GM12891 (cell line): ENCODE data around the gene SNX4.

Source experiments
- DNase-seq: peaks from one replicate; pipeline ENCODE4 v3.0.0; 2011; ENCODE audit warnings: low spot score; ENCODE audit not compliant: insufficient read length
- FAIRE-seq: peaks from 2 replicates; lab custom pipeline; 2011; peaks lifted over from hg19 to GRCh38; lab: Jason Lieb, UNC
- PAX5 ChIP-seq: IDR thresholded peaks from 2 replicates; pipeline ENCODE4 v1.6.1; 2011; ENCODE audit warnings: low read length, moderate library complexity, mild to moderate bottlenecking; ENCODE audit not compliant: insufficient read depth, severe bottlenecking
- POLR2A ChIP-seq: IDR thresholded peaks from 2 replicates; pipeline ENCODE4 v1.6.1; 2011; ENCODE audit warnings: low read depth, low read length, control low read depth
- POLR2AphosphoS5 ChIP-seq: IDR thresholded peaks from 2 replicates; pipeline ENCODE4 v1.6.1; 2011; ENCODE audit warnings: low read depth, low read length, control low read depth
- POU2F2 ChIP-seq: IDR thresholded peaks from 2 replicates; pipeline ENCODE4 v1.6.1; 2011; ENCODE audit warnings: low read depth, mild to moderate bottlenecking, control low read depth, low read length, moderate library complexity
- SPI1 ChIP-seq: IDR thresholded peaks from 2 replicates; pipeline ENCODE4 v1.6.1; 2011; ENCODE audit warnings: low read depth, low read length, control low read depth
- TAF1 ChIP-seq: IDR thresholded peaks from 2 replicates; pipeline ENCODE4 v1.6.1; 2011; ENCODE audit warnings: low read depth, low read length, control low read depth

The SNX4 gene

DNA sequence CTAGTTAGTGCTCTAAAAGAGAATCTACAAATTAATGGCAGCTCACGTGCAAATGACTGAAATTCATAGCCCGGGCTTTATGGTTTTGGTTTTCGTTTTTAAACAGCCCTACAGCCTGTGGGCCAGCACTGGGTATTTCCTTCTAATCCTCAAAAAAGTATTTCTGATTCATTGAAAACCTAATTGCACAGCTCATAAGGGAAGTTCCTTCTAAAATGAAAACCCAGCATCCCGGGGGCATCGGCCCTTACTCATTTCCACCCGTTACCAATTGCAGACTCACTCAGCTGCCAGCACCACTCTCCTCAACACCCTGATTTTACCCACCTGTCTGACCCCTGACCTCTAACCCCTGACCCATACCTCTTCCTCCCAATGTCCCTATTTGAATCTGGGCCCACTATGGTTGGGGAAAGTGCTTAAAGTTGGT is 85.4 kb downstream of the SNX4 start:
- FAIRE-seq = no peak
- DNase-seq = no peak
- TF ChIP-seq PAX5 (no peak), SPI1 (no peak), TAF1 (no peak), POU2F2 (no peak), POLR2AphosphoS5 (no peak), POLR2A (no peak)

GRCh38 chr3:125433611-125434041 is 86.4 kb downstream of the SNX4 start:
- TF ChIP-seq SPI1 (no peak), PAX5 (no peak), POLR2AphosphoS5 (no peak), POLR2A (no peak), TAF1 (no peak), POU2F2 (no peak)
- DNase-seq (no peak), FAIRE-seq (no peak)

GRCh38 chr3:125433091-125433534 is 86.9 kb downstream of the SNX4 start:
- FAIRE-seq = no peak
- TF ChIP-seq PAX5 = no peak
- TF ChIP-seq TAF1 = no peak
- no peak for TF ChIP-seq SPI1
- DNase-seq = no peak

DNA sequence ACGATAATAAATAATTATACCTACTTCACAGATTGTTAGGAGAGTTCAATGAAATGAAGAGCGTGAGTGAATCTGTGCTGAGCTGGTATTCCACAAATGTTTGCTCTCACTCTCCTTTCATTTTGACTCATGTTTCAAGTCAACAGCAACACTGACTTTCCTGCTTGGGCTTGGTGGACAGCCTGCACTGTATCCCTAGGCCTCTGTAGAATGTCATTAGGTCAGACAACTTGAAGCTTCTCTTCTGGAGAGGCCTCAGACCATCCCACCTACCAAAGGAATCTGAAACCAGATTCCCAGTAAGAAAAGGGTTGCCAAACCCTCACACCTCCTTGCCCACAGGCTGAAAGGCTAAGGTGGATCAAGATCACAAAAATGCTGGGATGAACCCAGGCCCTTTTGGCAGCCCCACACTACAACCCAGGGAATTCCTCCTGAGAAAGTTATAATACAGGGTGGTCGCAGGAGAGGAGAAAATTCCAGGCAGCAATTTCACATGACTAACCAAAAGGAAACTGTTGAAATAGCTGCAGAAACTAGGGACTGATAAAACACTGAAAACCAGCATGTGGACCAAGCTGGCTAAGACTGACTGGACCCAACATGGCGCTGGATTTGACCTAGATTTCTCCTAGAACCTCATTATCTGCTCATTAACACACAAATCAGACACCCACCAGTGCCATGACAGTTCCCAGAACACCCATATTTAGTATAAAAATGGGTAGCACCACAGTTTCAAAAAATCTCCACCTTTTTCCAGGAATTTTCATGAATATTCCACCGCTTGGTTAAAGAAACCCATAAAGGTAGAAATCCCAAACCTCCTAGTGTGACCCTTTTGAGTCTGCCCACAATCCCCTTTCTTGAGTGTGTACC is 87.9 kb downstream of the SNX4 start:
- TF ChIP-seq PAX5 (no peak), TAF1 (no peak), POLR2AphosphoS5 (no peak), SPI1 (no peak), POLR2A (no peak)
- FAIRE-seq (no peak), DNase-seq (no peak)

DNA sequence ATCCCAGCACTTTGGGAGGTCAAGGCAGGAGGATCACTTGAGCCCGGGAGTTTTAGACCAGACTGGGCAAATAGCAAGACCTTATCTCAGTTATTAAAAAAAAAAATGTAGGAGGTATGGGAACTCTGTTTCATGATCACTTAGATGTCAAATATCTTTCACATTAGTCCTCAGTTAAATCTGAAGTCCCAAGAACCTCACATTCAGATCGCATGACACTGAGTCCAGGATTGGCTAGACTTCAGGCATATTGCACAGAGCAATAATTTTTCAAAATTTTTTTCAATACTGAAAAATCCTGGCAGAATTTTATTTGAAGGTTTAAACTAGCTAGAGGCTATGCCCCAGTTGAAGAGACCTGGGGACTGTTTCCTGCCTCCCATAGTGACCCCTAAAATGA is 88.6 kb downstream of the SNX4 start:
- FAIRE-seq (no peak), DNase-seq (no peak)
- TF ChIP-seq POLR2A = no peak
- TF ChIP-seq SPI1 = no peak
- TF ChIP-seq TAF1 = no peak
- TF ChIP-seq PAX5 = no peak
- no peak for TF ChIP-seq POLR2AphosphoS5

DNA sequence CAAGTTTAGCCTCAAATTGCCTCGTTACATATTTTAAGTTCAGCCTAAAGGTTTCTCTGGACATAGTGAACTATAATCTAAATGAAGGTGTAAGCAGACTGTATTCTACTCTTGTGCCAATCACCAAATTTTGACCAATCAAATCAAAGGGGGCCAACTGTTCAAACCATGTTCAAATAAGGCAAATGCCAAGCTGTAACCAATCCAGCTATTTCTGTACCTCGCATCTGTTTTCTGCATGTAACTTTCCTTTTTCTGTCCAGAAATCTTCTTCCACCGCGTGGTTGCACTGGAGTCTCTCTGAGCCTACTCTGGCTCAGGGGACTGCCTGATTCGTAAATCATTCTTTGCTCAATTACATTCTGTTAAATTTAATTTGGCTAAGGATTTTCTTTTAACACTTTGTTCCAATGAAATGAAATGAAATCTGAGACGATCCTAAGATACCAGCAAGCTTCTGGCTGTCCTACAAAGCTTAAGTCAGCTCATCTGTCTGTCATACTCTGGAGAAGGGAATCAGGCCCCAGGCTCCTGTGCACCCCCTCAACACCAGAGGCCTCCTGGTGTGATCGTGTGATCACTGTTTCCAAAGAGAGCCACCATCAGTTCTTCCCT is 91.7 kb downstream of the SNX4 start:
- FAIRE-seq (no peak), DNase-seq (no peak)
- TF ChIP-seq POU2F2 = no peak
- TF ChIP-seq PAX5 = no peak
- TF ChIP-seq POLR2AphosphoS5 = no peak
- TF ChIP-seq TAF1 = no peak
- TF ChIP-seq POLR2A = no peak
- TF ChIP-seq SPI1 = no peak

DNA sequence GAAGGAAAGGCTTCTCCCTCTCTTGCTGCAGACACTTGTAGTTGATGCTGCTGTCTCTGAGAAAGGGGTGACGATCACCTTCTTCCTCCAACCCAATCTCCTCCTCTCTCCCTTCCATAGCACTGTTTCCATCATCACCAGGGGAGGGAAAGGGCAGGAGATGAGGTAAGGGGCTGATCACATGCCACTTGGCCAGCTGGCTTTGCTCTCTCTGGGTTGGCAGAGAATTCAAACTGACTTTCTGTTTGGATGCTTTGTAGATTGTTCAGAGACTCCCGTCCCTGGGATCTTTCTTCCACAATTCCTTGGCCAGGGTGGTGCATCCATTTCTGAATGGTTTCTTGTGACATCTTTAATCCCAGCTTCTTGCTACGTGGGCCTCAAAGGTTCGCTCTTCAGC is 101.7 kb downstream of the SNX4 start:
- no peak for DNase-seq
- TF ChIP-seq PAX5 (no peak), POU2F2 (no peak), SPI1 (no peak), POLR2AphosphoS5 (no peak), TAF1 (no peak), POLR2A (no peak)
- no peak for FAIRE-seq

- DNase-seq = no peak
- TF ChIP-seq SPI1 (no peak), TAF1 (no peak), PAX5 (no peak), POU2F2 (no peak), POLR2AphosphoS5 (no peak), POLR2A (no peak)
- no peak for FAIRE-seq
These were observed 103.8 kb downstream of the SNX4 start for GRCh38 chr3:125416235-125416634.

DNA sequence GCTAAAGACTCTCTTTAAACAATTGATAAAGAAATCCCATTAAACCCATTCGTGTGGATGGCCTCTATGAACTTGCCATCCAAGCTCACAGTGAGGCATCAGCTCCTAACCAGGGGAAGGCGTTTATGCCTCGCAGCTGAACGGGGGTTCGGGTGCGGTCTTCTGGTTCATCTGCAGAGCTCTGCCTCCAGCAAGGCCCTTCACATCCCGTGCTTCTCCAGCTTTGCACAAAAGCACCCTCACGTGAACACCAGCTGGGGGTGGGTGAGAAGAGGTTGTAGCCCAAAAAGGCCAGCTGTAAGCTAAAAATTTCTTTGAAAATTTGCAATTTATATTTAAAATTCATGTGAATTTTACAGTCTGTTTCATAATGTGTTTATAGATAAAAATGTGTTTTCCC is 105.3 kb downstream of the SNX4 start:
- no peak for FAIRE-seq
- TF ChIP-seq SPI1 = no peak
- no peak for TF ChIP-seq POLR2AphosphoS5
- no peak for TF ChIP-seq TAF1
- no peak for TF ChIP-seq PAX5
- TF ChIP-seq POU2F2 = no peak
- no peak for TF ChIP-seq POLR2A
- no peak for DNase-seq
